Suprapubic skin (tissue), 4 donors: ENCODE measurements around the gene GPRIN1.

Experiments
- CTCF ChIP-seq, 2 donors: fragments of 200-600 bp in 1 of 2; fragments of 450-650 bp in 1 of 2; sonication (generic) in 1 of 2; IDR thresholded peaks; one replicate each; pipeline ENCODE4 v1.5.1; 2016 to 2019; ENCODE audit warnings: antibody characterized with exemption in 2 of 2, mild to moderate bottlenecking in 1 of 2, moderate library complexity in 1 of 2
- POLR2A ChIP-seq, 2 donors: fragments of 450-650 bp; IDR thresholded peaks; one replicate each; pipeline ENCODE4 v1.6.1; 2017; ENCODE audit warnings: antibody characterized with exemption in 2 of 2, mild to moderate bottlenecking in 2 of 2, moderate library complexity in 2 of 2
- POLR2AphosphoS5 ChIP-seq, 3 donors: sonication (generic); formaldehyde crosslinking; IDR thresholded peaks; one replicate each; pipeline ENCODE4 v1.6.1; 2017; ENCODE audit warnings: antibody characterized with exemption in 3 of 3

GRCh38 chr5:176547802-176548201 lies 62.2 kb downstream of the GPRIN1 start:
- TF ChIP-seq CTCF (IDR thresholded peaks at IDR 0.05): no peak
- no peak for TF ChIP-seq POLR2A (IDR thresholded peaks at IDR 0.05)
- TF ChIP-seq POLR2AphosphoS5 (IDR thresholded peaks at IDR 0.05): no peak
